ENCODE measurements around the gene ARHGAP45. TPM values are rescaled to one million over a fixed set of nuclear protein-coding genes. Genes with fewer than 3 reads are reported as not detected.

ARHGAP45 gene
- total and polyA plus RNA-seq, 9 of the 15 experiments (the other 6 are each of a cell fraction or from before 2014, with no cell fraction given): 0.08 to 22.1 (median 4.2) TPM

GRCh38 chr19:1094978-1095701, 28.2 kb downstream of the ARHGAP45 start, which contains the start of gene POLR2E (continued):
- TF ChIP-seq ZC3H8 (IDR thresholded peaks at IDR 0.05): no peak
- TF ChIP-seq TGIF2 (CRISPR knock-in tag; IDR thresholded peaks at IDR 0.05): no peak
- 0 out of 2 replicates have a peak, but pooled peaks have one; percentile 21 for TF ChIP-seq ZNF282 (CRISPR knock-in tag; IDR thresholded peaks at IDR 0.05)
- TF ChIP-seq CGGBP1 (CRISPR knock-in tag; IDR thresholded peaks at IDR 0.05): no peak
- 0 out of 2 replicates have a peak, but pooled peaks have one; percentile 35 for TF ChIP-seq ZBTB40 (IDR thresholded peaks at IDR 0.05)
- no peak for TF ChIP-seq ZBTB40 (CRISPR knock-in tag; IDR thresholded peaks at IDR 0.05)
- TF ChIP-seq IRF2 (CRISPR knock-in tag; IDR thresholded peaks at IDR 0.05): no peak
- 0 out of 3 replicates have a peak, but pooled peaks of 1 of the 2 experiments have one; percentile 24 for TF ChIP-seq CBX3 (IDR thresholded peaks at IDR 0.05; ENCODE audit: borderline replicate concordance in 1 of 2, low read length in 2 of 2)
- TF ChIP-seq EWSR1 (IDR thresholded peaks at IDR 0.05; ENCODE audit: borderline replicate concordance, low read depth, partially characterized antibody): no peak
- peak; percentile 79 for TF ChIP-seq TAF1 (IDR thresholded peaks at IDR 0.05; ENCODE audit: control insufficient read depth, extremely low read depth, insufficient read depth, low read length, severe bottlenecking)
- no peak for TF ChIP-seq PREB (CRISPR knock-in tag; IDR thresholded peaks at IDR 0.05)
- TF ChIP-seq MTF1 (CRISPR knock-in tag; IDR thresholded peaks at IDR 0.05; ENCODE audit: borderline replicate concordance): no peak
- no peak for TF ChIP-seq NUFIP1 (IDR thresholded peaks at IDR 0.05; ENCODE audit: partially characterized antibody)
